ENCODE results near the gene KRT222. TPM values are rescaled to one million over a fixed set of nuclear protein-coding genes. Genes with fewer than 3 reads are reported as not detected.

The KRT222 gene
- total RNA-seq, 4 donors from 2014 or later = 0.26 TPM; not detected in 3

GRCh38 chr17:40694584-40694983, 29.6 kb upstream of the KRT222 start:
- TF ChIP-seq POLR2A (IDR thresholded peaks at IDR 0.05) (no peak), EP300 (IDR thresholded peaks at IDR 0.05) (no peak), CTCF (IDR thresholded peaks at IDR 0.05) (no peak), POLR2AphosphoS5 (IDR thresholded peaks at IDR 0.05) (no peak)
- no peak for DNase-seq (ENCODE audit: low spot score in 2 of 2)
- Histone ChIP-seq H3K4me3 (no peak overlapping the region), H3K27ac (no peak overlapping the region), H3K27me3 (no peaks in the 10 kb centered on the region), H3K9me3 (no peaks in the 10 kb centered on the region), H3K4me1 (peaks cover 9% of the 10 kb centered on the region), H3K36me3 (no peaks in the 10 kb centered on the region)
- 72% methylated on average over 9 of the region's 9 CpGs for WGBS

- no peaks in the 10 kb centered on the region for H3K36me3 ChIP-seq
- DNase-seq (ENCODE audit: low spot score in 2 of 2) = no peak
- H3K27me3 ChIP-seq = no peaks in the 10 kb centered on the region
- no peak for TF ChIP-seq CTCF (IDR thresholded peaks at IDR 0.05)
- TF ChIP-seq EP300 (IDR thresholded peaks at IDR 0.05) = no peak
- TF ChIP-seq POLR2AphosphoS5 (IDR thresholded peaks at IDR 0.05) = no peak
- no peaks in the 10 kb centered on the region for H3K9me3 ChIP-seq
- no peaks in the 10 kb centered on the region for H3K4me1 ChIP-seq
- no peak overlapping the region for H3K27ac ChIP-seq
- WGBS = 87% methylated on average over 5 of the region's 5 CpGs
- H3K4me3 ChIP-seq = no peak overlapping the region
These were observed 22.1 kb upstream of the KRT222 start for GRCh38 chr17:40687106-40687505.

GRCh38 chr17:40686192-40686591, 21.2 kb upstream of the KRT222 start:
- H3K9me3 ChIP-seq = no peaks in the 10 kb centered on the region
- no peak overlapping the region for H3K4me3 ChIP-seq
- H3K27ac ChIP-seq = no peak overlapping the region
- H3K4me1 ChIP-seq = no peaks in the 10 kb centered on the region
- H3K36me3 ChIP-seq = no peaks in the 10 kb centered on the region
- 52% methylated on average over 4 of the region's 4 CpGs for WGBS
- no peak for TF ChIP-seq CTCF (IDR thresholded peaks at IDR 0.05)
- no peak for TF ChIP-seq POLR2AphosphoS5 (IDR thresholded peaks at IDR 0.05)
- no peak for TF ChIP-seq POLR2A (IDR thresholded peaks at IDR 0.05)
- no peak for TF ChIP-seq EP300 (IDR thresholded peaks at IDR 0.05)
- H3K27me3 ChIP-seq = no peaks in the 10 kb centered on the region
- no peak for DNase-seq (ENCODE audit: low spot score in 2 of 2)

GRCh38 chr17:40680998-40681397, 16.0 kb upstream of the KRT222 start:
- DNase-seq (ENCODE audit: low spot score in 2 of 2) = no peak
- Histone ChIP-seq H3K9me3 (no peaks in the 10 kb centered on the region), H3K36me3 (no peaks in the 10 kb centered on the region), H3K4me1 (no peaks in the 10 kb centered on the region), H3K4me3 (no peak overlapping the region), H3K27me3 (peaks cover 2% of the 10 kb centered on the region), H3K27ac (no peak overlapping the region)
- no peak for TF ChIP-seq EP300 (IDR thresholded peaks at IDR 0.05)
- TF ChIP-seq POLR2AphosphoS5 (IDR thresholded peaks at IDR 0.05) = no peak
- no peak for TF ChIP-seq POLR2A (IDR thresholded peaks at IDR 0.05)
- TF ChIP-seq CTCF (IDR thresholded peaks at IDR 0.05) = no peak

- no peaks in the 10 kb centered on the region for H3K4me1 ChIP-seq
- no peak for TF ChIP-seq EP300 (IDR thresholded peaks at IDR 0.05)
- TF ChIP-seq POLR2AphosphoS5 (IDR thresholded peaks at IDR 0.05) = no peak
- TF ChIP-seq POLR2A (IDR thresholded peaks at IDR 0.05) = no peak
- no peak for TF ChIP-seq CTCF (IDR thresholded peaks at IDR 0.05)
- no peak overlapping the region for H3K4me3 ChIP-seq
- peaks cover 2% of the 10 kb centered on the region for H3K27me3 ChIP-seq
- H3K27ac ChIP-seq = no peak overlapping the region
- 82% methylated on average over 2 of the region's 2 CpGs for WGBS
- no peaks in the 10 kb centered on the region for H3K36me3 ChIP-seq
- DNase-seq (ENCODE audit: low spot score in 2 of 2) = no peak
- no peaks in the 10 kb centered on the region for H3K9me3 ChIP-seq
These were observed 14.5 kb upstream of the KRT222 start for GRCh38 chr17:40679523-40679907.

All from suprapubic skin (tissue), 4 donors.